ENCODE results near the gene CD7.

The CD7 gene

DNA sequence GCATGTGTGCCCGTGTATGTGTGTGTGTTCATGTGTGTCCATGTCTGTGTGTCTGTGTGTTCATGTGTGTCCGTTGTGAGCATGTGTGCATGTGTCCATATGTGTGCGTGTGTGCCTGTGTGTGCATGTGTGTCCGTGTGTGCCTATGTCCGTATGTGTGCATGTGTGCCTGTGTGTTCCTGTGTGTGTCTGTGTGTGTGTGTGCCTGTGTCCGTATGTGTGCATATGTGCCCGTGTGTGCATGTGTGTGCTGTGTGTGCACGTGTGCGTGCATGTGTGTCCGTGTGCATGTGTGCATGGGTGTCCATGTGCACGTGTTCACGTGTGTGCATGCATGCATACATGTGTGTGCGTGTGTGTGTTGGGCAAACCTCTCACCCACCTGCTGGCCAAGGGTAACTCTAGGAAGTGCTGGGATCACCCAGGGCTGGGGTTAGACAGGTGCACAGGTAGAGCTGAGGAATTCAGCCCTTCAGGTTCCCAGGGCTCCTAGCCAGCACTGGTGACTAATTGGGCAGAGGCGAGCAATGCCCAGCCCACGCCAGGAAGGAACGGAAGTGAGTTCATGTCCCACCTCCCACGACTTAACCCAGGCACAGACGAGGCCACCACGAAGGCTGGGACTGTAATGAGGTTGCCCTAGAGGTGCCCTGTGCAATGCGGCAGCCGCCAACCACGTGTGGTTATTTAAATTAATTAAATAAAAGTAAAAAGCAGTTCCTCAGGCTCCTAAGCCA lies 35.7 kb downstream of the CD7 start:
- in situ Hi-C loops (cut with MboI; ENCODE audit: low sequenced_read_pairs): no loop called here

DNA sequence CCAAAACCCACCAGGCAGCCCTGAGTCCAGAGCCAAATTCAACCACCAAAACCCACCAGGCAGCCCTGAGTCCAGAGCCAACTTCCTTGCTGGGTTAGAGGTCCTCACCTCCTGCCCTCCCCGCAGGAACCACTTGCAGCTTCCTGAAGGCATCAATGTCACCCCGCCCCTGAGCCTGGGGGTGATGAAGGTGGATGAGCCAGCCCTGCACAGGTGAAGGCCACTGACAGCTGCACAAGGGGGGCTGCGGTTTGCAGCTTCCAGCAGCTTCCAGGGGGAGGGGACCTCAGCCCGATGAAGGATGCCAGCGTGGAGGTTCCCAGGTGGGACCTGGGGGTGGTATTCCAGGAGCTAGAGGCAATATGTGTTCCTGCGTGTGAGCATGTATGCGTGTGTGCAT lies 36.3 kb downstream of the CD7 start:
- in situ Hi-C loops (cut with MboI; ENCODE audit: low sequenced_read_pairs): no loop called here

DNA sequence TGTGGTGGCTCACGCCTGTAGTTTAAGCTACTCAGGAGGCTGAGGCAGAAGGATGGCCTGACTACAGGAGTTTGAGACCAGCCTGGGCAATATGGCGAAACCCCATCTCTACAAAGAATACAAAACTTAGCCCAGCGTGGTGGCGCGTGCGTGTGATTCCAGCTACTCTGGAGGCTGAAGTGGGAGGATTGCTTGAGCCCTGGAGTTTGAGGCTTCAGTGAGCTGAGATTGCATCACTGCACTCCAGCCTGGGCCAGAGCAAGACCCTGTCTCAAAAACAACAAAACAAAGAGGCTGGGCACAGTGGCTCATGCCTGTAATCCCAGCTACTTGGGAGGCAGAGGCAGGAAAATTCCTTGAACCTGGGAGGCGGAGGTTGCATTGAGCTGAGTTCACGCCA lies 36.9 kb downstream of the CD7 start:
- in situ Hi-C loops (cut with MboI; ENCODE audit: low sequenced_read_pairs): no loop called here

DNA sequence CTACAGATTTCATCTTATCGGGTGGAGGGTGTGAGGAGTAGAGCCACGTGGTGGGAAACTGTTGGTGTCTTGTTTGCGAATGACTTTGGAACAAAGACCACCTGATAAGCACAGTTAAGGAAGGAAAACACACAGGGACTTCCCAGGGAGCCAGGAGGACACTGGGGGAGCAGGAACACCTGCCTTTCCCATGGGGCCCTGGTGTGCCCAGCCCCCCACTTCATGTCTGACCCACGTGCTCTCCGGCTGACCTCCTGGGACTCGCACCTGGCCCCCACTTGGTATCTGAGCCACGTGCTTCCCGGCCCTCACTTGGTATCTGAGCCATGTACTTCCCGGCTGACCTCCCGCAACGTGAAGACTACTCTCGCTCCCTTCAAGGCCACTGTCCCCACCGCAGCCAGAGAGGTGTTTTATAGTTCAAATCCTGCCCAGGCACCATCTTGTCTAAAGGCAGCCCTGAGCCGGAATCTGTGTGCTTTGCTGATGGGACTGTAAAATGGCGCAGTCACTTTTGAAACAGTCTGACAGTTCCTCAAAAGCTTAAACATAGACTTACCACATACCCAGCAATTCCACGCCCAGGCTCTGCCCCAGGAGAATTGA lies 38.5 kb downstream of the CD7 start:
- in situ Hi-C loops (cut with MboI; ENCODE audit: low sequenced_read_pairs): no loop called here

DNA sequence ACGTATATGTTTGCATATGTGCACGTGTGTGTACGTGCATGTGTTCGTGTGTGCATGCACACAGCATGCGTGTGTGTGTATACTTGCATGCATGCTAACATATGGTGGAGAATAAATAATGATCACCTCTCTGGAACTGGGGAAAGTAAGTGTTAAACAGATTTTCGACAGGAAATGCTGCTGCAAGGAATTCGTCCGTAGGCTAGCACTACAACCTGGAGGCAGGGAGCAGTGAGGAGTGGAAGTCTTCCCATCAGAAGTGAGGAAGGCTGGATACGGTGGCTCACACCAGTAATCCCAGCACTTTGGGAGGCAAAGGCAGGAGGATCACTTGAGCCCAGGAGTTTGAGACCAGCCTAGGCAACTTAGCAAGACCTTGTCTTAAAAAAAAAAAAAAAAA lies 39.1 kb downstream of the CD7 start:
- in situ Hi-C loops (cut with MboI; ENCODE audit: low sequenced_read_pairs): no loop called here

DNA sequence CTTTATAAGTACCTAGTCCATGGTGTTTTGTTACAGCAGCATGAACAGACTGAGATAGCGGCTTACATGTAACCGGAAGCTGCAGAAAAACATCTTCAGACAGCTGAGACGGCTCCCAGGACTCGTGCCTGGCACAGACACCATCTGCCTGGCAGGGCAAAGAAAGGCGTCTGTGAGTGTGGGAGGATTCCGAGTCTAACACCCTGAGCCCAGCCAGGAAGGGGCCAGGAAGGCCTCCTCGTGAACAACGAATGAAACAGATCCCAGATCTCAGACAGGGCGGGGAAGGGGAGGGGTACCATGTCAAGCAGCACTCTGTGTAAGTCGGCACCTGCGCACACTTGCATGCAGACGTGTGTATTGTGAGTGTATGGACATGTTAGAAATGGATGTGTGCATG lies 39.6 kb downstream of the CD7 start:
- in situ Hi-C loops (cut with MboI; ENCODE audit: low sequenced_read_pairs): no loop called here

DNA sequence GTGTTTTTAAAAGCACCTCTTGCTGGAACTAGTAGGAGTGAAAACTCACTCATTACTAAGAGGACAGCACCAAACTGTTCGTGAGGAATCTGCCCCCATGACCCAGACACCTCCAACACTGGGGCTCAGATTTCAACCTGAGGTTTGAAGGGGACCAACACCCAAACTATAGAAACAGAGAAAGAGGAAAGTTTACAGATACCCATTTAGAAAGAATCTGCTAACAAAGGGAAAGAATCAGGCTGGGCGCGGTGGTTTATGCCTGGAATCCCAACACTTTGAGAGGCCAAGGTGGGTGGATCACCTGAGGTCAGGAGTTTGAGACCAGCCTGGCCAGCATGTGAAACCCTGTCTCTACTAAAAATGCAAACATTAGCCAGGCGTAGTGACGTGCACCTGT lies 40.5 kb downstream of the CD7 start:
- in situ Hi-C loops (cut with MboI; ENCODE audit: low sequenced_read_pairs): no loop called here

DNA sequence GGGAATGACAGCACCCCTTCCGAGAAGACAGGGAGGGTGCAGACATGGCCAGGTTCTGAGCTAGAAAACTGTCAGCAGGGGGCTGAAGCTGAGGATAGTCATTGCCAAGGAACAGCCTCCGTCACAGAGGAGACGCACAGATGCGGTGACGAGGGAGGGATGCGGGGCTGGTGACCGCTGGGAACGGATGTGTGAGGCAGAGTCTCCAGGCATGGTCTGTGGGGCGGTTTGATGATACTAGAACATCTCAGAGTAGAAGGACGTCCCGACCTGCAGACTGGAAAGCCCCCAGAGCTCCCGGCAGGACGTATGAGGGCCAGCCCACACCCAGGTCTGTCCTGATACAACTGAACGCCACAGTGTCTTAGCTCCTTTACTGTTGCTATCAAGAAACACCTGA lies 42.1 kb downstream of the CD7 start:
- in situ Hi-C loops (cut with MboI; ENCODE audit: low sequenced_read_pairs): no loop called here

DNA sequence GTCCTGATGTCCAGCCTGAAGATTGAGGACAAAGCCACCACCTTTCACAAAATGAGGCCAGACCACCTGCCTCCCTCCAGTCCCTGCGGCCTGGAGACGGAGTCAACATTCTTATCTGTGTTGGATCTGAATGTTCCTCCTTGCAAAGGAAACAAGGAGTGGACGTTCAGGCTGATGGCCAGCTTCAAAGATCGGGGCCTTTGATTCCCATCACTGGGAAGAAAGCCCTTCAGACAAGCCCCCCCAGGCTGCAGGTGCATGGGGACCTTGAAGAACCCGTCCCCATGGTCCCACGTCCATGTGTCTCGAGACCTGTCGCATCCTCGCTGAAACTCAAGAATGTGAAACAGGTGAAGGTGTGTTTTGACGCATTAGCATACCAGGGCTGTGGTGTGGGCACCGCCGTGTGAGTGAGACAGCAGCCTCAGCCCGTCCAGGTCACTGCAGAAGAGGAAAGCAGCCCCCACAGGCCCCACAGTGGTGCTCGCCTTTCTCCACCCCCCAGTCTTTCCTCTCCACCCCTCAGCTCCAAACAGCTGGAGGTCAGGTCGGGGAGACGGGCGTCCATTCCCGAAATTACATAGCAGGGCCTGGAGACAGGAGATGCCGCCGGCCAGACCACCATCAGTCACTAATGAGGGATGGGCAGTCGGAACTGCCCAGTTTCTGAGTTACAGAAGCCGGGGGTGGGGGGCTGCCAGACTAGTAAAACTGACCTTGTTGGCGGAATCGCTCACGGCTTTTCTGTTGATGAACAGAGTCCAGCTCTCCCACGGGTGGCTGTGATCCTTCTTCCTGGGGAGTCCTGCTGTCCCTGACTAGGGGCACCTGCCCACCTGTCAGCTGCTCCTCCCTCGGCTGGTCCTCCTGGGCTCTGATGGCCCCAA lies 43.0 kb downstream of the CD7 start:
- in situ Hi-C loops (cut with MboI; ENCODE audit: low sequenced_read_pairs): no loop called here

DNA sequence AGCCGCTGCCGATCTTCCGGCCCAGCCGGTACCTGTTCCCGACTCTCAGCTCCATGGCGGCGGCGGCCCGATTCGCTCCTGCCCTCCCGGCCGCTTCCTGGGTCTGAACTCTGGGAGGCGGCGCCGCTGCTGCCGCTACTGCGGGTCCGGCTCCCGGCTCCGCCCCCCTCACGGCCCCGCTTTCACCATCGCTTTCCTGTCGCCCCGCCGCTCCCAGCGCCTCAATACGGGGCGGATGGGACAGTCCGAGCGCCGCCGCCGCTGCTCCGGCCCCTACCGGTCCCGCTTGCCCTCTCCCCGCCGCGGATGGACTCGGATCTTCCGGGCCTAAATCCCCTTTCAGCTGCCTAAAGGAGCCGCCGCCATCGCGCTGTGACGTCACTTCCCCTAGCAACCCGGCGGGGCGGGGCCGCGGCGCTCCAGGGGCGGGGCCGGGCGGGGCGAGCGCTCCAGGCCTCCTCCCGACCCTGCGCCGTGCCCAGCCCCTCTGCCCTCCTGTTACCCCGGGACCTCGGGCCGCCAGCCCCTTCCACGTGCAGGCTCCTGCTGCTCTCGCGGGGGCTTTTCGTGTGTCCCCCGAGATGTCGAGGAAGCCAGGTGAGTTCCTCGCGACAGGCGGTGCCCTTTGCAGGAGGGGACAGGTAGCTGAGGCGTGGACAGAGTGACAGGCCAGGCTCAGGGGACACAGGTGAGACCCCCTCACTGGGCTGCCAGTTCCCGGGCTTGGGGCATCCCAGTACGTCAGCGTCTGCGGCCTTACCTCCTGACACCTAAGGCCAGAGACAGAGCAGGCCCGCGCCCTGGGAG lies 43.9 kb downstream of the CD7 start, which contains the start of gene CSNK1D:
TSS of gene CSNK1D (minus strand) at position 374 of the 807 bp plus-strand sequence. CDS start at position 55, 319 bp downstream.
- in situ Hi-C loops (cut with MboI; ENCODE audit: low sequenced_read_pairs): no loop called here

DNA sequence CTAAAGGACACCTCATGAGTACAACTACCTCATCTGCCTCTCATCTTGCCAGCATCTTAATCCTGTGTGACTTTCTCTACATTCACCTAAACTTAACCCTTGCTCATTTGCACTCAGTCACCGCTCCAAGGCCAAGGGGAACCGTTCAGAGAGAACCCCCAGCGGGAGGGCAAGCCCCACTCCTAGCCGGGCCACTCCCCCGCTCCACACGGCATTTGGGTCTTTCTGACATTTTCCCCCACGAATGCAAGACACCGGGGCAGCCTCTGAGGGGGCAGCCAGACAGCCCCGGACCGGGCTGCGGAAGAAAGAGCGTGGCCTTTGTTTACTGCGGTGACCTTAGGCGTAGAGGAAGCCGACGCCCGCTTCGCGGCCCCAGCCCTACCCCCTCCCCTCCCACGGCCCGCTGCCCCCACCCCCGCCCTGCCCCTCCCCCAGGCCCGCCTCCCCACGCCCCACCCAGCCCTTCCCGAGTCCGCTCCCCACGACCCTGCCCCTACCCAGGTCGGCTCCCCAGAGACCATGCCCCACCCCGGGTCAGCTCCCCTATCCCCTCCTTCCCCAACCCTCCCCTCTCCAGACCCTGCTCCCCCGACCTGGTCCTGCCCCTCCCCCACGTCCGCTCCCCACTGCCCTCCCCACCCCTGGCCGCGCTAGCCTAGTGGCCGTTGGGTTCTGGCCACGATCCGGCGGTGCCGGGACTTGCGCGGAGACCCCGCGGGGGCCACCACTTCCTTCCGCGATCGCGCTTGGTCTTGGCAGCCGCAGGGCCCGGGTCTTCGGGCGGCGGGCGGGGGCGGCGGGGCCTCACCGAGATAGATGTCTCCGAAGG lies 44.7 kb downstream of the CD7 start:
- in situ Hi-C loops (cut with MboI; ENCODE audit: low sequenced_read_pairs): no loop called here

DNA sequence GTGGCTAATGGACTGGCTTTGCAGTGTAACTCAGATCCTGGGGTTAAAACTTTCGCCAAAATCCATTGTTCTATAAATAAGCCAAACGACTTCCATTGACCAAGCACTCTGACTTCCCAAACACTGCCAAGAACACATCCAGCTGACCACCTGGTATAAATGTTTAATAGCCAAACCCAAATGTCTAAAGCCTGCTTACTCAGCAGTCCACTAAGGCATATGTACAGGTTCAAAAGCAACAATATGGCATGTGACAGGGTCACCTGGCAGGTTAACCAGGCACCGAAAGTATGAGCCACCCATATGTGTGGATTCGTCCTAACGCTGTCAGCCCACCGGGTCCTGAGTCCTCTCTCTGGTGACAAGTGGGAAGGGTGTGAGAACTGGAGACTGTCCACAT lies 46.0 kb downstream of the CD7 start:
- in situ Hi-C loops (cut with MboI; ENCODE audit: low sequenced_read_pairs): no loop called here

DNA sequence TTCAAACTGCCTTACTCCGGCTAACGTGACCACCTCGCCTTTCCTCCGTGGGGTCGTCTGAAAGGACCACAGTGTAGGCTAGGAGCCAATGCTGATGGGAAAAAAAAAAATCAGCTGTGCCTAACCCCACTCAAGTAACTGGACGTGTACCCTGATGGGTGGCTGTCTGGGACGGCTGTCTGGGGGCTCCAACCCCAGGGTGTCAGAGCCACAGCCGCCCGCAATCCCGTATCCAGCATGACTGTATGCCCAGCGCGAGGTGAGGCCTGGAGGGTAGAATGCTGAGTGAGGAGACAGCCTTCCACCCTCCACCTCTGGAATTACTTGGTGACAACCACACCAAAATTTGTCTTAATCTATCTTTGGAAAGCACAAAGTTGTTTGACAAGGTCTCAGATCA lies 46.8 kb downstream of the CD7 start:
- in situ Hi-C loops (cut with MboI; ENCODE audit: low sequenced_read_pairs): no loop called here

DNA sequence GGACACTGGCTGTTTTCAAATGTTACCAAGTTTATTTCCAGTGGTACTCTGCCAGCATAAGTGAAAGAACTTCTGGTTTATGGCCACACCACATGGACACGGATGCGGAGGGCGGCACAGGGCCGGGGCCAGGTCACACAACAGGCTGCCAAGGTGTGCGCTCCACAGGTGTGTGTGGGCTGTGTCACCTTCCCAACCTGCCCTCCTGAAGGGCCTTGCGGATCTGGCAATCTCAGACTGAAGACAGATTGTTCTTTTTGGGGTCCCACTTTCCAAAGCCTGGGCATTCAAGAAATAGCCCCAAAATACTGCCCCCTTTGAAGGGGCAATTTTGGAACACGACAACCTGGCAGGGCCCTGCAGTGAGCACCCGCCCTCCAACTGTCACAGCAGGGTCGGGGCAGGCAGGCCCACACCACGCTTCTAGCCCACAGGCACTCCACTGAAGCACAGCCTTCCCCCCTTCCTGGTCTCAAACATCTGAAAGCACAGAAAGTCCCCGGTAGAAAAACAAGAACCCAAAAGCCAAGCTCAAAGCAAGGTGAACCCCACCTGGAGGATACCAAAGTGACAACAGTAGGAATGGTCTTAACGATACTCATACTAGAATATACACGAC lies 47.4 kb downstream of the CD7 start:
- in situ Hi-C loops (cut with MboI; ENCODE audit: low sequenced_read_pairs): no loop called here

DNA sequence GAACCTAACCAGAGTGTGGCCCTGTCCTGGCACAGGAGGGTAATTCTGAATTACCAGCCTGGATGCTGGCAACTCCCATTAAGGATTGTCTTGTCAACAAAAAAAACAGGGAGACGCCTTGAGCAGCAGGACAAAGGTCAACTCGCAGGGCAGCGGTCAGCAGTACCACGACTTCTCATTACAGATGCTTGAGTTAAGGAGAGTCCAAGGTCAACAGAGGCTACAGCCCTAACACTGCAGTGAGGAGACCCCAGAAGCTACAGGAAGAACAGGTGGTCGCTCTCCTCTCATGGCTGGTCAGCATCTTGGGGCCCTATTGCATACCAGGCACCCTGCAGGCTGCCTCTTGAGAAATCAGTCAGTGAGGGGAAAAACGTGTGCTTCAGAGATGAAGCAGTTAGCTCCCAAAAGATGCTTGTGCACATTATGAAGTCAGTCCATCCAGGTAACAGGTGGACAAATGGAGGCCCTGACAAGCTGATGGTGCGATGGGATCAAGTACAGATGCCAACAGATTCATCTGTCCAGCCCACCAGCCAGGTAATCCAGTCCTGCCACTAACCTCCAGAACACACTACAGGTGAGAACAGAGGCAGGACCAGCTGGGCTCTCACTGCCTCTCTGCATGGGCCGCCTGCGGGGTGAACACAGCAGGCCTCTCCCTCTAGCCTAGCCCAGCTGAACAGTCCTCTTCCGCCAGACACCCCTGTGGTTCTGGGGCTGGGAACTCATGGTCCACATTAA lies 48.1 kb downstream of the CD7 start:
- in situ Hi-C loops (cut with MboI; ENCODE audit: low sequenced_read_pairs): no loop called here

DNA sequence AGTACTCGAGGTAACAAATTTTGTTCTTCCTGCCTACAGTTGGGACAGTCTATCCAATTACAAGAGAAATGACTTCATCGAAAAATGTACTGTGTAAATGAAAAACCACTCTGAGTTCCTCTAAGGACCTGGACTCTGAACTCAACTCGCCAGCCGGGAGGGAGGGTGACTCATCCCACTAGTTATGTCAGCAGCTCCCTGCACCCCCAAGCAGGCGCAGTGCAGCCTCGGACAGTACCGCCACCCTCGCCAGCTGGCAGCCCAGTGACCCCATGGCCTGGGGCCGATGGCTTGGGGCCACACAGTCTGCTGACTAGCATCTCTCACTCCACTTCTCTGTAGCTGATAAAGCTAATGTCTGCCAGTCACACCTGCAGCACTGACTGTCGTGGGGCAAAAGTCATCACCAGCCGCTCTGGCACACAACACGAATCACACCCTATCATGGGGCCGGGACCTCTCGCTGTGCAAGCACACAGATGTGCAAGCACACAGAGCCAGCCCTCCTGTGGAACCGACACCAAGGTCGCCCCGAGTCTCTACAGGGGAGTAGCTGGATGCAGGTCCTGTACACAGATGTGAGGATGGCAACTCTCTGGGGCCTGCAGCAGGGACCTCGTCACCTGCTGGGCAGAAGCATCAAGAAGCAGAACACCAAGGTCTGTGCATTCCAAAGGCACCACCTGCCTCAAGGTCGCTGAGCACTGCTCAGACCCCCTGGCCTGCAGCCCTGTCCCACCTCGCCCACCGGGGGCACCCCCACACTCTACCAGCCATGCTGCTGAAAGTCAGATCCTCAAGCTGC lies 49.6 kb downstream of the CD7 start:
- in situ Hi-C loops (cut with MboI; ENCODE audit: low sequenced_read_pairs): no loop called here

DNA sequence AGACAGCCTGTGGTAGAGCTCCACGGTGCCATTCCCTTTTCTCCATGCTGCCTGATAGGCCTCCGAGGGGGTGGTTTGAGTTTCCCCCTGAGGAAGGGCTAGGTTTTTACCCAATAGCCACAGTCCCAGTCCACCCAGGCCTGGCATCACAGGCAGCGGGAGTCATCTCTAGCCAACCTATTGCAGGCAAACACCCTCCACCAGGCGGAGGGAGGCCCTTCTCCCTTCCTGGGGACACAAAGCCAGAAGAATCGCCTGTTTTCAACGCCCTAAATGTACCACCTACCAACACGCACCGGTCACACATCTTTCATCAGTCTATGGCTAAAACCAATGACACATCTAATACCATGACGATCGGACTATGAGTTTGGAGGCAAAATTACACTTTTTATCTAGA lies 51.3 kb downstream of the CD7 start:
- in situ Hi-C loops (cut with MboI; ENCODE audit: low sequenced_read_pairs): no loop called here

All from hTERT RPE-1 (cell line).